ENCODE results near the gene TSPAN3. TPM values are rescaled to one million over a fixed set of nuclear protein-coding genes. Genes with fewer than 3 reads are reported as not detected.

Gene TSPAN3
- total and polyA plus RNA-seq, 10 of the 15 experiments (the other 5 are each of a cell fraction or from before 2014, with no cell fraction given): 18.9 to 114 (median 57.2) TPM

DNA sequence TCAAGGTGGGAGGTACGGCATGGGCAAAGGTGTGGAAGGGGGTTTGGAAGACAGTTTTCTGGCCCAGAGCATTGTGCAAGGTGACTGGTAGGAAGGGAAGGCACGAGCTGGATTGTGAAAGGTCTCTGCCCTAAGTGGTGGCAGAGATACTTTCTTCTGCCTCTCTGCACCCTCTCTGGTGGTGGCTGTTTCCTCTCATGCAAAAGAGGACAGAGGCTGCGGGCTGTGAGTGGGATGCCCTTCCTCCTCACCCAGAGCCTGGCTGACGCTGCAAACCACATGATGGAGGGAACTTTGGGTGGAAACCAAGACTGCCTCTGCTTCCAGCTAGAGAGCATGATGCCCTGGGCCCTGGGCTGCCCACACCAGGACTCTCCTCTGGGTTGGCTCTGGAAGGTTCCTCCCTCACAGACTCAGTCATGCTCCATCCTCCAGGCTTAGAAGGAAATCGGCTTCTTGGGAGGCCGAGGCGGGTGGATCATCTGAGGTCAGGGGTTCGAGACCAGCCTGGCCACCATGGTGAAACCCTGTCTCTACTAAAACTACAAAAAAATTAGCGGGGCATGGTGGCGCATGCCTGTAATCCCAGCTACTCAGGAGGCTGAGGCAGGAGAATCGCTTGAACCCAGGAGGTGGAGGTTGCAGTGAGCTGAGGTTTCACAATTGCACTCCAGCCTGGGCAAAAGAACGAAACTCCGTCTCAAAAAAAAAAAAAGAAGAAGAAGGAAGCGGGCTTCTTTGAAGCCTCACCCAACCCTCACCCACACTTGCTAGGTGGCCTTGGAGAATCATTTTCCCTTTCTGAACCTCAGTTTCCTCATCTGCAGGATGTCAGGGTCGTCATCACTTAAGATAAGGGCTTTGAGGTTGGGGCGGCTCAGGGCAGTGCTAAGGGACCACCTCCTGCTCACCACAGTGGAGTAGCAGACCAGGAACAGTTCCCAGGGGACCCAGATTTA lies 67.7 kb downstream of the TSPAN3 start:
- ChIA-PET RAD21 (ENCODE audit: unreplicated experiment) (interaction anchor here (0.6 to 2.6 kb wide), 9 partner anchors 9 to 540 kb away, joined by 3 to 21 read pairs (median 4); no protein-coding TSS in a partner anchor), CTCF (interaction anchor here (0.8 to 1.6 kb wide), 5 partner anchors 10 to 27 kb away, joined by 3 to 5 read pairs (median 4); no protein-coding TSS in a partner anchor), POLR2A (interaction anchor here (0.6 to 1.4 kb wide), 6 partner anchors 9 to 16 kb away, joined by 3 to 6 read pairs (median 4); no protein-coding TSS in a partner anchor), SMC1A (ENCODE audit: uncharacterized antibody, unreplicated experiment) (interaction anchor here (0.6 to 2.4 kb wide), 8 partner anchors 10 to 62 kb away, joined by 3 to 11 read pairs (median 4); no protein-coding TSS in a partner anchor)
- Histone ChIP-seq H2AFZ (ENCODE audit: control insufficient read depth, low read depth, low read length) (no peak overlapping the region), H3K36me3 (ENCODE audit: control insufficient read depth in 2 of 2, insufficient read depth in 2 of 2, low read length in 1 of 2) (no peaks in the 10 kb centered on the region), H3K9ac (ENCODE audit: control insufficient read depth, insufficient read depth, low read length) (no peak overlapping the region), H4K20me1 (ENCODE audit: control insufficient read depth, insufficient read depth) (no peaks in the 10 kb centered on the region), H3K27me3 (replicated peaks in 1 of 2; ENCODE audit: control insufficient read depth in 2 of 2, insufficient read depth in 2 of 2, low read length in 1 of 2) (no peaks in the 10 kb centered on the region), H3K4me3 (peak overlapping the region; percentile 26; the same call in 1 of the 2 replicates), H3K27ac (ENCODE audit: control insufficient read depth, insufficient read depth) (peak overlapping the region; percentile 16), H3K4me1 (ENCODE audit: control insufficient read depth, insufficient read depth, low read length) (peaks cover 27% of the 10 kb centered on the region), H3K9me3 (replicated peaks; ENCODE audit: control insufficient read depth, insufficient read depth, low read length) (no peaks in the 10 kb centered on the region), H3K4me2 (ENCODE audit: control insufficient read depth, insufficient read depth) (peak overlapping the region; percentile 73), H3K79me2 (ENCODE audit: control insufficient read depth, insufficient read depth, low read length) (0 out of 2 replicates have a peak, but pooled peaks cover 1% of the 10 kb centered on the region)
- intact Hi-C loops (cut with micrococcal nuclease; ENCODE audit: unreplicated experiment) (no loop called here), in situ Hi-C loops (cut with MboI) (no loop called here)
- BruUV-seq (replicated peaks): no TSS peak
- peak; percentile 77 for DNase-seq (ENCODE audit: low read depth, low spot score)
- WGBS (ENCODE audit: insufficient coverage, insufficient replicate concordance, low lambda C conversion rate, missing lambda C conversion rate): 6% methylated on average over 16 of the region's 16 CpGs
- no peak for FAIRE-seq
- ATAC-seq: peak; percentile 90
- TF ChIP-seq IKZF1 (conservative IDR thresholded peaks at IDR 0.05) (peak; percentile 77), NR2F1 (conservative IDR thresholded peaks at IDR 0.05) (peak; percentile 35; the same call in 1 of the 2 replicates), STAT3 (IDR thresholded peaks at IDR 0.05; ENCODE audit: low read depth, low read length) (no peak), POLR2AphosphoS2 (IDR thresholded peaks at IDR 0.05; ENCODE audit: low read depth, low read length) (no peak), SUZ12 (IDR thresholded peaks at IDR 0.05; ENCODE audit: unreplicated experiment) (no peak), CHD4 (IDR thresholded peaks at IDR 0.05) (no peak), ZNF622 (IDR thresholded peaks at IDR 0.05) (no peak), NBN (IDR thresholded peaks at IDR 0.05) (no peak; the same call in 1 of the 2 replicates), SMAD1 (IDR thresholded peaks at IDR 0.05; ENCODE audit: low read depth, partially characterized antibody) (no peak), TCF7 (IDR thresholded peaks at IDR 0.05; ENCODE audit: borderline replicate concordance) (no peak), NFYA (IDR thresholded peaks at IDR 0.05; ENCODE audit: borderline replicate concordance, low read depth, low read length) (no peak), PML (IDR thresholded peaks at IDR 0.05; ENCODE audit: low read length) (no peak), SIN3A (IDR thresholded peaks at IDR 0.05; ENCODE audit: low read depth, low read length) (no peak), CREB1 (IDR thresholded peaks at IDR 0.05; ENCODE audit: low read depth) (no peak), MYC (IDR thresholded peaks at IDR 0.05; ENCODE audit: insufficient read depth, insufficient read length, insufficient replicate concordance, low read length, severe bottlenecking) (no peak), HDAC2 (IDR thresholded peaks at IDR 0.05) (no peak), KDM1A (IDR thresholded peaks at IDR 0.05; ENCODE audit: borderline replicate concordance) (no peak), STAT1 (conservative IDR thresholded peaks at IDR 0.05) (no peak), ZSCAN29 (IDR thresholded peaks at IDR 0.05) (no peak), CBX3 (IDR thresholded peaks at IDR 0.05; ENCODE audit: borderline replicate concordance, low read depth) (no peak), YY1 (IDR thresholded peaks at IDR 0.05; ENCODE audit: low read depth, low read length) (no peak), JUNB (IDR thresholded peaks at IDR 0.05) (no peak), EED (IDR thresholded peaks at IDR 0.05; ENCODE audit: low read depth) (no peak; the same call in 1 of the 2 replicates), NFIC (IDR thresholded peaks at IDR 0.05; ENCODE audit: low read depth, low read length) (no peak), SREBF2 (IDR thresholded peaks at IDR 0.05; ENCODE audit: low read length) (no peak), SMARCA5 (IDR thresholded peaks at IDR 0.05) (peak; percentile 64; the same call in 1 of the 2 replicates)
- TF ChIP-seq, protein P1, sequence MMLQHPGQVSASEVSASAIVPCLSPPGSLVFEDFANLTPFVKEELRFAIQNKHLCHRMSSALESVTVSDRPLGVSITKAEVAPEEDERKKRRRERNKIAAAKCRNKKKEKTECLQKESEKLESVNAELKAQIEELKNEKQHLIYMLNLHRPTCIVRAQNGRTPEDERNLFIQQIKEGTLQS (IDR thresholded peaks at IDR 0.05; ENCODE audit: borderline replicate concordance, extremely low read depth, low read depth, low read length): no peak
